Right forelimb (tissue), 1 donor: ENCODE results near the gene NOTCH3.
A peak's percentile ranks its signal among the peaks of the same experiment; 100 is the strongest.

Source experiments
- DNase-seq: peaks from one replicate; pipeline ENCODE4 v3.0.0-alpha.2; 2018

NOTCH3 gene

GRCh38 chr19:15195371-15196334, 5.1 kb downstream of the NOTCH3 start:
- DNase-seq: peak; percentile 76

GRCh38 chr19:15194938-15195337, 5.9 kb downstream of the NOTCH3 start:
- no peak for DNase-seq

- DNase-seq: no peak
Measured at GRCh38 chr19:15191982-15192381, 8.8 kb downstream of the NOTCH3 start.

- no peak for DNase-seq
Measured at GRCh38 chr19:15191514-15191913, 9.3 kb downstream of the NOTCH3 start.

- no peak for DNase-seq
Measured at GRCh38 chr19:15188851-15189250, 11.9 kb downstream of the NOTCH3 start.

- DNase-seq: no peak
Measured at GRCh38 chr19:15187026-15188007, 13.5 kb downstream of the NOTCH3 start.

- DNase-seq: no peak
Measured at GRCh38 chr19:15185188-15185587, 15.6 kb downstream of the NOTCH3 start.

GRCh38 chr19:15184776-15185175, 16.0 kb downstream of the NOTCH3 start:
- no peak for DNase-seq

GRCh38 chr19:15181394-15181793, 19.4 kb downstream of the NOTCH3 start:
- no peak for DNase-seq

- DNase-seq: no peak
Measured at GRCh38 chr19:15180451-15181390, 20.1 kb downstream of the NOTCH3 start.

- DNase-seq: no peak
Measured at GRCh38 chr19:15178629-15179308, 22.0 kb downstream of the NOTCH3 start.

GRCh38 chr19:15177269-15178116, 23.3 kb downstream of the NOTCH3 start:
- peak; percentile 88 for DNase-seq

GRCh38 chr19:15175609-15176008, 25.2 kb downstream of the NOTCH3 start:
- DNase-seq: no peak

GRCh38 chr19:15173746-15174404, 26.9 kb downstream of the NOTCH3 start:
- no peak for DNase-seq

- no peak for DNase-seq
Measured at GRCh38 chr19:15170345-15170744, 30.4 kb downstream of the NOTCH3 start.

GRCh38 chr19:15169541-15170285, 31.1 kb downstream of the NOTCH3 start:
- DNase-seq: no peak

- no peak for DNase-seq
Measured at GRCh38 chr19:15166700-15167099, 34.1 kb downstream of the NOTCH3 start.

GRCh38 chr19:15161028-15161984, 39.5 kb downstream of the NOTCH3 start:
- DNase-seq: no peak
